Tibial nerve (tissue), 3 donors: ENCODE results near the gene SIPA1.

Experiments used
- EP300 ChIP-seq, 2 donors: sonication (generic); formaldehyde crosslinking; IDR thresholded peaks; one replicate each; pipeline ENCODE4 v1.6.1; 2017; ENCODE audit warnings: antibody characterized with exemption in 2 of 2, mild to moderate bottlenecking in 1 of 2
- POLR2A ChIP-seq, 2 donors: fragments of 450-650 bp; IDR thresholded peaks; one replicate each; pipeline ENCODE4 v1.6.1; 2017; ENCODE audit warnings: antibody characterized with exemption in 2 of 2, mild to moderate bottlenecking in 2 of 2, moderate library complexity in 2 of 2

DNA sequence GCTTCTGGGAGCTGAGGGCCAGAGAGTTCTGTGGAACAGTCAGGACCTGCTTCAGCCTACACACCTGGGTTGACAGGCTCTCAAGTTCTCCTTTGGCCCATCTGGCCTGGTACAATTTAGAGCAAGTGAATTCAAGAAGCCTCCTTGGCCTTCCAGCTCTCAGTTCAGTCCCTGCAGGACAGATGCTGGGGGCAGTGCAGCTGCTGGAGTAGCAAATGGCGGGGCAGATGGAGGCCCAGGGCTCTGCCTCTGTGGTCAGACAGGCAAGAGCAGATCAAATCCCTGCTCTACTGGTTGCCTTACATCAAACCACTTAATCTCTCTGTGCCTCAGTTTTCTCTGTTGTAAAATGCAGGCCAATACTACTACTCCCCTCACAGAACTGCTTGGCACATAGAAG lies 33.6 kb upstream of the SIPA1 start:
- TF ChIP-seq EP300 (IDR thresholded peaks at IDR 0.05) (no peak), POLR2A (IDR thresholded peaks at IDR 0.05) (no peak)
